AG04450 (cell line): ENCODE results near the gene LUC7L. TPM values are rescaled to one million over a fixed set of nuclear protein-coding genes. Genes with fewer than 3 reads are reported as not detected.

Source experiments
- CTCF ChIA-PET: fragments of 300-600, 350-600 bp; formaldehyde crosslinking; extraction: SDS; loops from one replicate; lab custom pipeline; 2022; ENCODE audit warnings: antibody characterized with exemption, inconsistent platforms; lab: Charles Lee
- POLR2A ChIA-PET: fragments of 350-600 bp; formaldehyde crosslinking; extraction: SDS; loops from one replicate; lab custom pipeline; 2021; ENCODE audit warnings: antibody characterized with exemption, inconsistent platforms; lab: Yijun Ruan, JAX
- DNase-seq: peaks from one replicate; pipeline ENCODE4 v3.0.0-alpha.2; 2011; ENCODE audit warnings: low read depth, low spot score
- H3K27ac ChIP-seq: one replicate; pipeline ENCODE4 v1.5.1; 2012; ENCODE audit warnings: low read depth, low read length, control low read depth
- H3K27me3 ChIP-seq: one replicate; pipeline ENCODE4 v1.6.0; 2012; ENCODE audit warnings: low read length; ENCODE audit not compliant: control insufficient read depth, insufficient read depth
- H3K4me3 ChIP-seq: 2 replicates; pipeline ENCODE4 v1.5.1; 2011; ENCODE audit warnings: mild to moderate bottlenecking, low read depth, low read length, control low read depth
- H3K9me3 ChIP-seq: 2 replicates; pipeline ENCODE4 v1.5.1; 2012; ENCODE audit warnings: low read length; ENCODE audit not compliant: control insufficient read depth, insufficient read depth
- polyA plus RNA-seq: library from polyadenylated mRNA; depleted of rRNA; stranded (reverse); fragments of >200 nt; gene quantifications from 2 replicates; pipeline ENCODE4 v1.2.3, GENCODE V29; 2011
- TF ChIP-seq, protein P1 (sequence below): IDR thresholded peaks from 2 replicates; pipeline ENCODE4 v1.5.1; 2011; ENCODE audit warnings: low read depth, low read length, control low read depth, inconsistent platforms

The LUC7L gene
- polyA plus RNA-seq, 1 experiment, result 47.2 TPM

DNA sequence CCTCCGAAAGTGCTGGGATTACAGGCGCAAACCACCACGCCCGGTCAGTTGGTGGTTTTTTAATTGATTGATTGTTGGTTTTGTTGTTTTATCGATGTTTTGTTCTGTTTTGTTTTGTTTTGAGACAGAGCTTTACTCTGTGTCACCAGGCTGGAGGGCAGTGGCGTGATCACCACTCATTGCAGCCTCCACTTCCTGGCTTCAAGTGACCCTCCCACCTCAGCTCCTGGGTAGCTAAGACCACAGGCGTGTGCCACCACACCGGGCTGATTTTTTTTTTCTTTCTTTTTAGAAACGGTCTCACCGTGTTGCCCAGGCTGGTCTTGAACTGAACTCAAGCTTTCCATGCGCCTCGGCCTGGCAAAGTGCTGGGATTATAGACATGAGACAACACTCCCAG is 17.8 kb upstream of the LUC7L start:
- Histone ChIP-seq H3K4me3 (no peak overlapping the region), H3K27me3 (no peaks in the 10 kb centered on the region), H3K27ac (no peak overlapping the region), H3K9me3 (no peaks in the 10 kb centered on the region; the same call in 1 of the 2 replicates)
- no peak for DNase-seq
- TF ChIP-seq, protein P1, sequence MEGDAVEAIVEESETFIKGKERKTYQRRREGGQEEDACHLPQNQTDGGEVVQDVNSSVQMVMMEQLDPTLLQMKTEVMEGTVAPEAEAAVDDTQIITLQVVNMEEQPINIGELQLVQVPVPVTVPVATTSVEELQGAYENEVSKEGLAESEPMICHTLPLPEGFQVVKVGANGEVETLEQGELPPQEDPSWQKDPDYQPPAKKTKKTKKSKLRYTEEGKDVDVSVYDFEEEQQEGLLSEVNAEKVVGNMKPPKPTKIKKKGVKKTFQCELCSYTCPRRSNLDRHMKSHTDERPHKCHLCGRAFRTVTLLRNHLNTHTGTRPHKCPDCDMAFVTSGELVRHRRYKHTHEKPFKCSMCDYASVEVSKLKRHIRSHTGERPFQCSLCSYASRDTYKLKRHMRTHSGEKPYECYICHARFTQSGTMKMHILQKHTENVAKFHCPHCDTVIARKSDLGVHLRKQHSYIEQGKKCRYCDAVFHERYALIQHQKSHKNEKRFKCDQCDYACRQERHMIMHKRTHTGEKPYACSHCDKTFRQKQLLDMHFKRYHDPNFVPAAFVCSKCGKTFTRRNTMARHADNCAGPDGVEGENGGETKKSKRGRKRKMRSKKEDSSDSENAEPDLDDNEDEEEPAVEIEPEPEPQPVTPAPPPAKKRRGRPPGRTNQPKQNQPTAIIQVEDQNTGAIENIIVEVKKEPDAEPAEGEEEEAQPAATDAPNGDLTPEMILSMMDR, result no peak
- ChIA-PET CTCF (no interaction called here), POLR2A (no interaction called here)

DNA sequence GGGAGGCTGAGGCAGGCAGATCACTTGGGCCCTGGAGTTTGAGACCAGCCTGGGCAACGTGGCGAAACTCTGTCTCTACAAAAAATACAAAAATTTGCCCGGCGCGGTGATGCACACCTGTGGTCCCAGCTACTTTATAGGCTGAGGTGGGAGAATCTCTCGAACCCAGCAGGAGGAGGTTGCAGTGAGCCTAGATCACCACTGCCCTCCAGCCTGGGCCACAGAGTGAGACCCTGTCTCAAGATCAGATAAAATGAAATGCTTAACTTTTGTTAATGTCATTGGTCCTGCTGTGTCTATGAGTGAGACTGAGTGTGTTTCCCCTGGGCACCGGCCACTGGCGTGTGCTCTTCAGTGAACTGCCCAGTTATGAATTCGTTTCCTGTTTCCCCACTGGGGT is 15.9 kb upstream of the LUC7L start:
- Histone ChIP-seq H3K27me3 (no peaks in the 10 kb centered on the region), H3K4me3 (no peak overlapping the region), H3K9me3 (no peaks in the 10 kb centered on the region; the same call in 1 of the 2 replicates), H3K27ac (no peak overlapping the region)
- CTCF ChIA-PET, result no interaction called here
- TF ChIP-seq, protein P1, result no peak
- POLR2A ChIA-PET, result no interaction called here
- no peak for DNase-seq

DNA sequence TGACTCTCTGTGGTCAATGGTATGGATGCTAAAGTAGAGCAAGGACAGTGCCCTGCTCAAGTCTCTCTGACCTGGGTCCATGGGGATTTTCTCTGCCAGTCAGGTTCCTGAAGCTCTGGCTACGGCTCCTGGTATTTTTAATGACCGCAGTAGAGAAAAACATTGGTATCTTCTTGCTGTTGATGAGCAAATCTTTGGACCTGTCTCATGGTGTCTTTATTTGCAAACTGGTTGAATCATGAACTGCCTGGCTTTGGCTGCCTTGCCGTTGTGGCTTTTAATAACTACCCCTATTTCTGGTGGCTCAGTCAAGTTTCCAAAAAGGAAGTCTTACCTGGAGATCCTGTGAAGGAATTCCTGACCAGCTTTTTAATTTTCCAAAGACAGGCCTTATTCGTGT is 14.1 kb upstream of the LUC7L start:
- no peak overlapping the region for H3K27ac ChIP-seq
- H3K27me3 ChIP-seq, result no peaks in the 10 kb centered on the region
- CTCF ChIA-PET, result interaction anchor here (1.1 kb wide), 1 partner anchor 110 kb away, joined by 3 read pairs; no protein-coding TSS in a partner anchor
- POLR2A ChIA-PET, result no interaction called here
- DNase-seq, result no peak
- H3K4me3 ChIP-seq, result no peak overlapping the region
- H3K9me3 ChIP-seq, result no peaks in the 10 kb centered on the region
- TF ChIP-seq, protein P1, result no peak

DNA sequence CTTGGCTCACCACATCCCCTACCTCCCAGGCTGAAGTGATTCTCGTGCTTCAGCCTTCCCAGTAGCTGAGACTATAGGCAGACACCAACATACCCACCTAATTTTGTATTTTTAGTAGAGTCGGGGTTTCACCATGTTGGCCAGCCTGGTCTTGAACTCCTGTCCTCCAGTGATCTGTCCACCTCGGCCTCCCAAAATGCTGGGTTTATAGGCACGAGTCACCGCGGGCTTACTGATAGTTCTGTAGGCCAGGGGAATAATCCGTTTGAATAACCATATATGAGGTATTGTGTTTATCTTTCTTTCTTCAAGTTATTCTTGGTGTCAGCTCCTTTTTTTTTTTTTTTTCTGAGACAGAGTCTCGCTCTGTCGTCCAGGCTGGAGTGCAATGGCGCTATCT is 13.0 kb upstream of the LUC7L start:
- ChIA-PET CTCF (interaction anchor here (0.7 kb wide), 1 partner anchor 363 kb away, joined by 5 read pairs; no protein-coding TSS in a partner anchor), POLR2A (no interaction called here)
- Histone ChIP-seq H3K27me3 (no peaks in the 10 kb centered on the region), H3K4me3 (no peak overlapping the region), H3K9me3 (no peaks in the 10 kb centered on the region), H3K27ac (no peak overlapping the region)
- TF ChIP-seq, protein P1, result no peak
- DNase-seq, result no peak

DNA sequence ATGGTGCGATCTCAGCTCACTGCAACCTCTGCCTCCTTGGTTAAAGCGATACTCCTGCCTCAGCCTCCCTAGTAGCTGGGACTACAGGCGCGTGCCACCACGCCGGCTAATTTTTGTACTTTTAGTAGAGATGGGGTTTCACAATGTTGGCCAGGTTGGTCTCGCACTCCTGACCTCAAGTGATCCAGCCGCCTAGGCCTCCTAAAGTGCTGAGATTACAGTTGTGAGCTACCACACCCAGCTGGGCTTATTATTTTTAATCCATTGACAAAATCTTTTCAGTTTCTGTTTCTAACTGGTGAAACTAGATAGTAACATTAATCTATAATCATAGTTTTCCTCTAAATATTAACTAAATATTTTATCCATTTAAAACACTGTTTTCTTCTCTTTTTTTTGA is 11.3 kb upstream of the LUC7L start:
- no peak overlapping the region for H3K27ac ChIP-seq
- DNase-seq, result no peak
- TF ChIP-seq, protein P1, result no peak
- H3K27me3 ChIP-seq, result no peaks in the 10 kb centered on the region
- H3K4me3 ChIP-seq, result no peak overlapping the region
- POLR2A ChIA-PET, result no interaction called here
- CTCF ChIA-PET, result no interaction called here
- no peaks in the 10 kb centered on the region; the same call in 1 of the 2 replicates for H3K9me3 ChIP-seq
